Osteoblast (primary cell): ENCODE results near the gene RPS3. TPM values are rescaled to one million over a fixed set of nuclear protein-coding genes. Genes with fewer than 3 reads are reported as not detected.
"Not testable (repeated sequence)": the region's sequence is repeated elsewhere in the genome, so short reads cannot be mapped to it uniquely, and the experiment has no call there.

Experiments used
- DNase-seq: peaks from one replicate; pipeline ENCODE4 v3.0.0; 2011; ENCODE audit warnings: low spot score, mixed read lengths; ENCODE audit not compliant: insufficient read length; ENCODE audit errors: missing footprints
- H2AFZ ChIP-seq: 2 replicates; pipeline ENCODE4 v1.6.0; 2011; ENCODE audit warnings: mild to moderate bottlenecking, low read length
- H3K27ac ChIP-seq: 2 replicates; pipeline ENCODE4 v1.5.1; 2011; ENCODE audit warnings: mild to moderate bottlenecking, low read depth, low read length, moderate library complexity
- H3K27me3 ChIP-seq: 2 replicates; pipeline ENCODE4 v1.6.0; 2012; ENCODE audit warnings: mild to moderate bottlenecking, control low read depth, inconsistent platforms, low read length, moderate library complexity; ENCODE audit not compliant: insufficient read depth
- H3K36me3 ChIP-seq: 2 replicates; pipeline ENCODE4 v1.5.1; 2011; ENCODE audit warnings: mild to moderate bottlenecking, low read length, control low read depth, moderate library complexity; ENCODE audit not compliant: insufficient read depth
- H3K4me1 ChIP-seq: 2 replicates; pipeline ENCODE4 v1.5.1; 2011; ENCODE audit warnings: mild to moderate bottlenecking, low read length, control low read depth, moderate library complexity; ENCODE audit not compliant: insufficient read depth
- H3K4me2 ChIP-seq: 2 replicates; pipeline ENCODE4 v1.6.0; 2011; ENCODE audit warnings: mild to moderate bottlenecking, low read length; ENCODE audit not compliant: insufficient read depth
- H3K4me3 ChIP-seq: fragments of 200-600 bp; sonication (generic); 3 replicates; pipeline ENCODE4 v1.5.1; 2012; ENCODE audit warnings: mild to moderate bottlenecking, low read length, inconsistent platforms; ENCODE audit not compliant: insufficient read depth
- H3K79me2 ChIP-seq: 2 replicates; pipeline ENCODE4 v1.6.0; 2012; ENCODE audit warnings: mild to moderate bottlenecking, low read length, control low read depth, inconsistent platforms; ENCODE audit not compliant: insufficient read depth
- H3K9me3 ChIP-seq: 2 replicates; pipeline ENCODE4 v1.5.1; 2011; ENCODE audit warnings: low read depth, low read length, control low read depth
- H4K20me1 ChIP-seq: 2 replicates; pipeline ENCODE4 v1.6.0; 2012; ENCODE audit warnings: mild to moderate bottlenecking, low read length, control low read depth; ENCODE audit not compliant: insufficient read depth
- CTCF ChIP-seq: IDR thresholded peaks from 2 replicates; pipeline ENCODE4 v1.5.1; 2011; ENCODE audit warnings: mild to moderate bottlenecking, low read depth, low read length, moderate library complexity; ENCODE audit errors: extremely low read depth
- total RNA-seq: library from RNA; depleted of rRNA; stranded (reverse); fragments of >200 nt; gene quantifications from 2 replicates; pipeline ENCODE4 v1.2.3, GENCODE V29; 2012

RPS3 gene
- total RNA-seq, 1 donor: 1,512 TPM

DNA sequence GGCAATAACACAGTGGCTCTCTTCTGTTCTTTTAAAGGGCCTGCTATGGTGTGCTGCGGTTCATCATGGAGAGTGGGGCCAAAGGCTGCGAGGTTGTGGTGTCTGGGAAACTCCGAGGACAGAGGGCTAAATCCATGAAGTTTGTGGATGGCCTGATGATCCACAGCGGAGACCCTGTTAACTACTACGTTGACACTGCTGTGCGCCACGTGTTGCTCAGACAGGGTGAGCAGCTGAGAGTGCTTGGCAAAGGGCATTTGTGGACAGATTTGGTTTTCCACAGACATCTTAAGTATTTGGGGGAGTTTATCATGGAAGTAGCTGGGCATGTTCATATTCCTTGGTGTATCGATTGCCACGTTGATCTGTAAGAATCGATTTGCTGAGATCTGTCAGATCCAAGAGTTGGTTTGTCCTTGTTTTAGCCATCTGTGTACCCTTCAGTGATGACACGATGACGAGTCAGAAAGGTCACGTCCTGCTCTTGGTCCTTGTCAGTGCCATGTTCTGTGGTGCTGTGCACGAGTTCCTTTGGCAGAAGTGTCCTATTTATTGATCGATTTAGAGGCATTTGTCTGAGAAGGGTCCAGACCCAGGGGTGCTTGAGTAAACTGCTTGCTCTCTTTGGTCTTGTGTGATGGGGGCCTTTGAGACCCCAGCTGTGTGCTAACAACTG lies 4.8 kb downstream of the RPS3 start:
- Histone ChIP-seq H3K27ac (peak overlapping the region; percentile 31), H3K79me2 (peaks cover 89% of the 10 kb centered on the region), H2AFZ (no peak overlapping the region), H3K27me3 (no peaks in the 10 kb centered on the region), H3K9me3 (no peaks in the 10 kb centered on the region), H3K4me3 (no peak overlapping the region), H3K36me3 (peaks cover 79% of the 10 kb centered on the region), H3K4me1 (peaks cover 44% of the 10 kb centered on the region), H3K4me2 (no peak overlapping the region), H4K20me1 (peaks cover 78% of the 10 kb centered on the region)
- DNase-seq: no peak
- TF ChIP-seq CTCF: no peak

DNA sequence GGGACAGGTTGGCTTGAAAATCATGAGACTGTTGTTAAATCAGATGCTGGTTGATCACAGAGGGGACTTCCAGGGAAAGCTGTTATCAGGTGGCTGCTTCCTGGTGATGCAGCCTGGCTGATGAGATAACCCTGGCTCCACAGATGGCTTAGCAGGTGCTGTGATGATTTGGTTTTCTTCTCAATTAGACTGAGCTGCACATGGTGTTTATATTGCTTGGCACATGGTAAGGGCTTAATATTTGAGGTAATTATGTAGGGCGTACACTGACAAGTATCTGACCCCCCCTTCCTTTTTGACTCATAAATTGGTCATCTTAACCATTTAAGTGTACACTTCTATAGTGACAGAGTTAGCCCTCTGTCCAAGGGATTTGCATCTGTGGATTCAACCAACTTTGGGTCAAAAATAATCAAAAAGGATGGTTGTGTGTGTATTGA lies 7.0 kb downstream of the RPS3 start:
- Histone ChIP-seq H3K36me3 (peaks cover 69% of the 10 kb centered on the region), H4K20me1 (peaks cover 64% of the 10 kb centered on the region), H3K4me1 (peaks cover 34% of the 10 kb centered on the region), H3K27ac (no peak overlapping the region), H3K9me3 (no peaks in the 10 kb centered on the region), H3K79me2 (peaks cover 69% of the 10 kb centered on the region), H3K4me2 (no peak overlapping the region), H3K27me3 (no peaks in the 10 kb centered on the region), H3K4me3 (no peak overlapping the region), H2AFZ (no peak overlapping the region)
- DNase-seq: no peak
- no peak for TF ChIP-seq CTCF

- peaks cover 11% of the 10 kb centered on the region for H3K4me1 ChIP-seq
- H3K27me3 ChIP-seq: no peaks in the 10 kb centered on the region
- DNase-seq: no peak
- H3K79me2 ChIP-seq: peaks cover 48% of the 10 kb centered on the region
- no peaks in the 10 kb centered on the region for H3K9me3 ChIP-seq
- TF ChIP-seq CTCF: no peak
- no peak overlapping the region for H3K27ac ChIP-seq
- no peak overlapping the region for H3K4me2 ChIP-seq
- H3K4me3 ChIP-seq: no peak overlapping the region
- H4K20me1 ChIP-seq: peaks cover 39% of the 10 kb centered on the region
- H2AFZ ChIP-seq: no peak overlapping the region
- H3K36me3 ChIP-seq: peaks cover 66% of the 10 kb centered on the region
Measured at GRCh38 chr11:75408957-75409219, 9.6 kb downstream of the RPS3 start.

- not testable (repeated sequence) for H3K4me1 ChIP-seq, DNase-seq, H3K9me3 ChIP-seq, H3K4me3 ChIP-seq, H2AFZ ChIP-seq, H3K4me2 ChIP-seq, H3K27me3 ChIP-seq, H3K27ac ChIP-seq
- Histone ChIP-seq H3K79me2 (peaks cover 37% of the 10 kb centered on the region), H3K36me3 (peaks cover 63% of the 10 kb centered on the region), H4K20me1 (peaks cover 28% of the 10 kb centered on the region)
Measured at GRCh38 chr11:75409971-75410370, 10.7 kb downstream of the RPS3 start.

DNA sequence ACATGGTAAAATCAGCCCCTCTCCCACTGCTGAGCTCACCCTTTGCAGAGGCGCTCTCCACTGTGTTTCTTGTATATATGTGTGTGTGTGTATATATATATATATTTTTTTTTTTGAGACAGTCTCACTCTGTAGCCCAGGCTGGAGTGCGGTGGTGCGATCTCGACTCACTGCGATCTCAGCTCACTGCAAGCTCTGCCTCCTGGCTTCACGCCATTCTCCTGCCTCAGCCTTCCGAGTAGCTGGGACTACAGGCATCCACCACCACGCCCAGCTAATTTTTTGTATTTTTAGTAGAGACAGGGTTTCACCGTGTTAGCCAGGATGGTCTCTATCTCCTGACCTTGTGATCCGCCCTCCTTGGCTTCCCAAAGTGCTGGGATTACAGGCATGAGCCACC lies 13.8 kb downstream of the RPS3 start:
- not testable (repeated sequence) for H3K9me3 ChIP-seq, H2AFZ ChIP-seq, H3K27me3 ChIP-seq, H3K4me3 ChIP-seq, H3K27ac ChIP-seq, H3K4me2 ChIP-seq, H4K20me1 ChIP-seq, H3K4me1 ChIP-seq, DNase-seq
- H3K36me3 ChIP-seq: peaks cover 44% of the 10 kb centered on the region
- H3K79me2 ChIP-seq: peaks cover 10% of the 10 kb centered on the region
